Breast epithelium (tissue), 4 donors: Measurements from ENCODE around the gene WWC1. TPM values are rescaled to one million over a fixed set of nuclear protein-coding genes. Genes with fewer than 3 reads are reported as not detected.

Experiments
- DNase-seq, 2 donors: peaks; one replicate each; pipeline ENCODE4 v3.0.0-alpha.2; 2019; ENCODE audit warnings: low spot score in 2 of 2
- H3K27ac ChIP-seq, 2 donors: fragments of 200-600 bp; sonication (generic) in 1 of 2; one replicate each; pipeline ENCODE4 v1.5.1; 2016 to 2019; ENCODE audit warnings: mild to moderate bottlenecking in 1 of 2
- H3K27me3 ChIP-seq, 2 donors: fragments of 200-600 bp; sonication (generic) in 1 of 2; one replicate each; pipeline versions ENCODE4 v1.5.1 to v1.6.0; 2017 to 2019; ENCODE audit warnings: control low read depth in 1 of 2, mild to moderate bottlenecking in 1 of 2
- H3K36me3 ChIP-seq: fragments of 200-600 bp; one replicate; pipeline ENCODE4 v1.5.1; 2019
- H3K4me1 ChIP-seq, 2 donors: fragments of 200-600 bp; sonication (generic); one replicate each; pipeline ENCODE4 v1.5.1; 2016 to 2019; ENCODE audit warnings: control low read depth in 1 of 2
- H3K4me3 ChIP-seq, 3 donors: fragments of 200-600 bp; sonication (generic); 1 replicate in 2 of 3; 2 replicates in 1 of 3; pipeline ENCODE4 v1.5.1; 2016 to 2019; ENCODE audit warnings: mild to moderate bottlenecking in 3 of 3, moderate library complexity in 2 of 3
- H3K9me3 ChIP-seq, 2 donors: fragments of 200-600 bp; sonication (generic) in 1 of 2; one replicate each; pipeline ENCODE4 v1.5.1; 2016 to 2019; ENCODE audit warnings: control low read depth in 1 of 2
- POLR2A ChIP-seq: fragments of 450-650 bp; IDR thresholded peaks from one replicate; pipeline ENCODE4 v1.6.1; 2016; ENCODE audit warnings: antibody characterized with exemption, mild to moderate bottlenecking, moderate library complexity
- POLR2AphosphoS5 ChIP-seq, 3 donors: sonication (generic); formaldehyde crosslinking; IDR thresholded peaks; one replicate each; pipeline ENCODE4 v1.6.1; 2017; ENCODE audit warnings: antibody characterized with exemption in 3 of 3
- intact Hi-C: fragments of 100-400 bp; cut with DNase I; formaldehyde crosslinking; loops from one replicate; pipeline ENCODE4 v1.15.1; 2023; ENCODE audit warnings: low total_unique reads
- total RNA-seq, 3 donors: library from RNA; depleted of rRNA; stranded (reverse); fragments of >200 nt; gene quantifications; one replicate each; pipeline ENCODE4 v1.1.0, GENCODE V29; 2016
- TF ChIP-seq, protein P1 (sequence below), 3 donors: fragments of 450-650 bp; IDR thresholded peaks; one replicate each; pipeline ENCODE4 v1.5.1; 2016 to 2017; ENCODE audit warnings: antibody characterized with exemption in 3 of 3, mild to moderate bottlenecking in 3 of 3, moderate library complexity in 3 of 3

WWC1 gene
- total RNA-seq, 3 donors from 2014 or later: 0.96 to 59.9 (median 59.6) TPM

DNA sequence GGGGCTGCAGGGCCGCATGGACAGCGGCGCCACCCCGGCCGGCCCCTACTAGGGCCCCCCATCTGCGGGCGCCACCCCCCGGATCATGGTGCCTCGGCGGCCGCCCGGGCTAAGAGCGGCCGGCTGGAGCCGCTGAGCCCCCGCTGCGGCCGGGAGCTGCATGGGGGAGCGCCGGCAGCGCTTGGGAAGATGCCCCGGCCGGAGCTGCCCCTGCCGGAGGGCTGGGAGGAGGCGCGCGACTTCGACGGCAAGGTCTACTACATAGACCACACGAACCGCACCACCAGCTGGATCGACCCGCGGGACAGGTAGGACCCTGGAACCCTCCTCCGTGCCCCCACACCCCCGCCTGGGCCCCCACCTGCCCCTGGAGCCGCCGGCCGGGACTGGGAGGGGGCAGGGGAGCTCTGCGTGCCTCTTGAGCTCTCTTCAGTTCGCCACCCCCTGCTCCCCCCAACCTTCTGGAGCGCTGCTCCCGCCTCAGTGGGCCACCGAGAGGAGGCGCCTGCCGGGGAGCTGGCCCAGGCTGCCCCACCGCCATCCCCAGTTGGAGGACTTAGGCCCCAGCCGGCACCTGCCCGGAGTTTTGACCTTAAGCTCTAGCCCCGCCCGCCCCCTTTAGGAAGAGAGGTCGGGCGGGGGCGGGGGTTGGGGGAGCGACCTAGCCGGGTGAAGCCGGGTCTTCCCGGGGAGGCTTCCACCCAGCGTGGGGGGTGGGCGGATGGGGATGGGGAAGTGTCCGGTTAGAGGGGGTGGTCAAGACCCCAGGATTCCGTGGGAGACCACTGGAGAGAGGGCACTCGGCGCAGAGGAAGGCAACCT, 730 bp downstream of the WWC1 start:
- peaks cover 0 to 16% of the 10 kb centered on the region in 2 donors for H3K4me1 ChIP-seq
- no peaks in the 10 kb centered on the region for H3K27me3 ChIP-seq
- DNase-seq: peak in 1 of 2 donors; percentile 28
- intact Hi-C loops: loop anchor here (10.0 kb wide), 1 partner anchor 63 kb away; no protein-coding TSS in a partner anchor
- TF ChIP-seq POLR2A (no peak), POLR2AphosphoS5 (IDR thresholded peaks at IDR 0.05) (no peak)
- TF ChIP-seq, protein P1, sequence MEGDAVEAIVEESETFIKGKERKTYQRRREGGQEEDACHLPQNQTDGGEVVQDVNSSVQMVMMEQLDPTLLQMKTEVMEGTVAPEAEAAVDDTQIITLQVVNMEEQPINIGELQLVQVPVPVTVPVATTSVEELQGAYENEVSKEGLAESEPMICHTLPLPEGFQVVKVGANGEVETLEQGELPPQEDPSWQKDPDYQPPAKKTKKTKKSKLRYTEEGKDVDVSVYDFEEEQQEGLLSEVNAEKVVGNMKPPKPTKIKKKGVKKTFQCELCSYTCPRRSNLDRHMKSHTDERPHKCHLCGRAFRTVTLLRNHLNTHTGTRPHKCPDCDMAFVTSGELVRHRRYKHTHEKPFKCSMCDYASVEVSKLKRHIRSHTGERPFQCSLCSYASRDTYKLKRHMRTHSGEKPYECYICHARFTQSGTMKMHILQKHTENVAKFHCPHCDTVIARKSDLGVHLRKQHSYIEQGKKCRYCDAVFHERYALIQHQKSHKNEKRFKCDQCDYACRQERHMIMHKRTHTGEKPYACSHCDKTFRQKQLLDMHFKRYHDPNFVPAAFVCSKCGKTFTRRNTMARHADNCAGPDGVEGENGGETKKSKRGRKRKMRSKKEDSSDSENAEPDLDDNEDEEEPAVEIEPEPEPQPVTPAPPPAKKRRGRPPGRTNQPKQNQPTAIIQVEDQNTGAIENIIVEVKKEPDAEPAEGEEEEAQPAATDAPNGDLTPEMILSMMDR (IDR thresholded peaks at IDR 0.05): no peak
- no peaks in the 10 kb centered on the region for H3K36me3 ChIP-seq
- no peaks in the 10 kb centered on the region for H3K9me3 ChIP-seq
- peak overlapping the region; percentile 86 to 88 for H3K27ac ChIP-seq
- peak overlapping the region; percentile 36 to 81 (median 75) for H3K4me3 ChIP-seq

DNA sequence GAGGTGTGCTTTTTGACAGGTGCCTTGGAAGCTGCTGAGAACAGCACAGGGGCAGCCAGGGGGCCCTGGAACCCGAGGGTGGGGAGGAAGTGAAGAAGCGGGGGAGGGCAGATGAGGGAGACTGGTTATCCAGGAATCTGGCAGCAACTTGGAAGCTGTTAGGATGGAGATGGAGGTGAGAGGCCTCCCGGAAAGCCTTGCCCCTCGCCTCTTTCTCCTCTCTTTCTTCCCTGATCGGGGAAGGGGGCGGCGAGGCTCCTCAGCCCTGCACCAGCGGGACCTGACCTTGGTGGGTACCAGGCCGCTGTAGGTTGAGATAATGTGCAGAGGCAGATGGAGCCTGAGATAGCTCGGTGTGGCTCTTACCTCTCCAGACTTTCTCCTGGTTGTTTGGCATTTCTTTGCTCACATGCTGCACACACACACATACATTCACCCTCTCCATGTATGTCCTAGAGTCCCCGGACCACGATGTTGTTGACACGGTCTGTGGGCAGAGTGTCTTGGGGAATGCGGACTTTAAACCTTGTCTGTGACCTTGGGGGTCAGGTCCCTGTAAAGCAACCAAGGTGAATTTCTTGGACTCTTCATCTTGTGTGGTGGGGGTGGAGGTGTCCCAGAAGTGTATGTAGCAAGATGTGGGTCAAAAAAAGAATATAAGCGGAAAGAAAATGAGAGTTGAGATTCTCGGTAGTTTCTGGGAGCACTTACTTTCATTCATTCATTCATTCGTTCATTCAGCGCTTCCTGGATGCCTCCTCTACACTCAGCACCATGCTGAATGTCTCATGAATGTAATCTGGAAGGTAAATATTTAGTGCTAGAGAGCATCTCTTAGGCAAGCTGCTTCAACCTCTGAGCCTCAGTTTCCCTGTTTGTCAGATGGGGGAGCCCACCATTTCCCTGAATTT, 1.6 kb downstream of the WWC1 start:
- H3K4me3 ChIP-seq: peak overlapping the region in 2 of 3 donors; percentile 75 to 81
- H3K4me1 ChIP-seq: peaks cover 0 to 17% of the 10 kb centered on the region in 2 donors
- no peaks in the 10 kb centered on the region for H3K27me3 ChIP-seq
- intact Hi-C loops: loop anchor here (10.0 kb wide), 1 partner anchor 62 kb away; no protein-coding TSS in a partner anchor
- H3K9me3 ChIP-seq: no peaks in the 10 kb centered on the region
- TF ChIP-seq POLR2AphosphoS5 (IDR thresholded peaks at IDR 0.05) (no peak), POLR2A (no peak)
- TF ChIP-seq, protein P1 (IDR thresholded peaks at IDR 0.05): no peak
- no peak for DNase-seq
- H3K27ac ChIP-seq: peak overlapping the region; percentile 86 to 88
- H3K36me3 ChIP-seq: no peaks in the 10 kb centered on the region

DNA sequence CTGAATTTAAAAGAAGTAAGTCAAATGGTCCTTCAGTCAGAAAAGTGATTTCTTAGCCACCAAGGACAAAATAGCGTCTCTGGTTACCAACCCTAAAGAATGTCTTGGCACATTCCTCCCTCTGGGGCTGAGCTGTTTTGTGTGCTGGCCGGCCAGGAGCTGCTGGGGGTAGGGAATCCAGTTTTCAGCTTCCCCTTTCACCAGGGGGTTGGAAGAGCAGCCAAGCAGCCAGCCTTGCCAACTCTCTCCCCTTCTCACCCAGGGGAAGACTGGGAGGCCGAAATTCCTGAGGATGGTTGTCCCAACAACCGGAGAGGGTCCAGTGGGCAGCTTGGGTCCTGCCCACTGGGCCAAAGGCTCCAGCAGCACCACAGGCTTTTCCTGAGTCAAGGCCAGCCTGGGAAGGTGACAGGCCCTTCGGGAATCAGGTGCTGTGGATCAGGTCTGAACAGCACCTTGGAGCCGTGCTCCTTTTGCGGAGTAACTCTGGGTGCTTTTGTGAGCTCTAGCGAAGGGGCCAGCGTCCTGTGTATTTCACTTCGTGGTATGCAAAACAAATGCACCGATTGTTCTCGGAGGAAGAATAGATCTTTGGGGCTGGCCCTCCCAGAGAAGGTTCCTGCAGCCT, 4.2 kb downstream of the WWC1 start:
- DNase-seq: peak; percentile 69 to 81
- Histone ChIP-seq H3K27ac (peak overlapping the region; percentile 88), H3K4me3 (peak overlapping the region in 2 of 3 donors; percentile 11 to 44), H3K4me1 (peaks cover 0 to 17% of the 10 kb centered on the region in 2 donors), H3K9me3 (no peaks in the 10 kb centered on the region), H3K36me3 (no peaks in the 10 kb centered on the region), H3K27me3 (no peaks in the 10 kb centered on the region)
- TF ChIP-seq, protein P1 (IDR thresholded peaks at IDR 0.05): peak; percentile 32 to 80 (median 48)
- TF ChIP-seq POLR2AphosphoS5 (IDR thresholded peaks at IDR 0.05): peak in 2 of 3 donors; percentile 22 to 24
- TF ChIP-seq POLR2A: no peak
- intact Hi-C loops: loop anchor here (10.0 kb wide), 1 partner anchor 59 kb away; no protein-coding TSS in a partner anchor

DNA sequence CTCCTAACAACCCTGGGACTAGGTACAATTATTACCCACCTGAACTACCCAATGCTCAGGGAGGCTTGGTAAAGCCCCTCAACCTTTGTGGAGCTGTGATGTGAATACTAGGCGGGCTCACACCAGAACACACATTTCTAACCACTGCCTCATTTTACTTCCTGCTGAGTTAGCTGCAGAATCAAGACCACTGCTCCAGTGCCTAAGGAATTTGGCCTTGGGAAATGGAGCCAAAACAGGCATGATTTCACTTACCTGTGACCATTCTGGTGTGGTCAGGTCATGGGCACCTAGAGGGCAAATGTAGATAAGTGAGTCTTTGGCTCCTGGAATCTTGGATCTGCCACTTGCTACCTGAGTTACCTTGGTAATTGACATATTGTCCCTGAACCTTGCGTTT, 5.2 kb downstream of the WWC1 start:
- peak overlapping the region; percentile 88 for H3K27ac ChIP-seq
- H3K36me3 ChIP-seq: no peaks in the 10 kb centered on the region
- H3K4me1 ChIP-seq: peaks cover 0 to 17% of the 10 kb centered on the region in 2 donors
- no peak overlapping the region for H3K4me3 ChIP-seq
- intact Hi-C loops: loop anchor here (10.0 kb wide), 1 partner anchor 58 kb away; no protein-coding TSS in a partner anchor
- TF ChIP-seq, protein P1 (IDR thresholded peaks at IDR 0.05): no peak
- TF ChIP-seq POLR2A: no peak
- no peak for TF ChIP-seq POLR2AphosphoS5 (IDR thresholded peaks at IDR 0.05)
- H3K27me3 ChIP-seq: no peaks in the 10 kb centered on the region
- no peaks in the 10 kb centered on the region for H3K9me3 ChIP-seq
- DNase-seq: no peak
